ENCODE data around the gene RAB3IL1. TPM values are rescaled to one million over a fixed set of nuclear protein-coding genes. Genes with fewer than 3 reads are reported as not detected.

The RAB3IL1 gene
- total and polyA plus RNA-seq, 2 of the 13 experiments (the other 11 are each of a cell fraction or from before 2014, with no cell fraction given) = 1.2 to 2.0 TPM

DNA sequence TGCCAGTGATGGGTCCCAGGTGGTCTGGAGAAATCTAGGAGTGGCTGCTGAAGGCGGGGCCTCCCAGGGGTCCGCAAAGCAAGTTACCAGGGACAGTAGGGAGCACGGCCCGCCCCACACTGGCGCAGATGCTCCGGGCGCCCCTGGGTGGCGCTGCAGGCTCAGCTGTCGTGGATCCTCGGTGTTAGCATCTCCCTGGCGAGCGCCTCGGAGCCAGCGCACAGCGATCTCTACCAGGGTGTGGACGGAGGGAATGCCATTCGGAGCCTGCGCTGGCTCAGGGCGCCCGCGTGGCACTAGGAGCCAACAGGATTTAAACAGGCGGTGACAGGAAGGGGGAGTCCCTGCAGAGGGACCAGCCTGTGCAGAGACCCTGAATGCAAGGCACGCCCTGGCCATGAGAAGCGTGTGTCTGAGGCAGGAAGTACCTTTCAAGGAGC lies 46.2 kb downstream of the RAB3IL1 start (continued):
- TF ChIP-seq, protein P1, sequence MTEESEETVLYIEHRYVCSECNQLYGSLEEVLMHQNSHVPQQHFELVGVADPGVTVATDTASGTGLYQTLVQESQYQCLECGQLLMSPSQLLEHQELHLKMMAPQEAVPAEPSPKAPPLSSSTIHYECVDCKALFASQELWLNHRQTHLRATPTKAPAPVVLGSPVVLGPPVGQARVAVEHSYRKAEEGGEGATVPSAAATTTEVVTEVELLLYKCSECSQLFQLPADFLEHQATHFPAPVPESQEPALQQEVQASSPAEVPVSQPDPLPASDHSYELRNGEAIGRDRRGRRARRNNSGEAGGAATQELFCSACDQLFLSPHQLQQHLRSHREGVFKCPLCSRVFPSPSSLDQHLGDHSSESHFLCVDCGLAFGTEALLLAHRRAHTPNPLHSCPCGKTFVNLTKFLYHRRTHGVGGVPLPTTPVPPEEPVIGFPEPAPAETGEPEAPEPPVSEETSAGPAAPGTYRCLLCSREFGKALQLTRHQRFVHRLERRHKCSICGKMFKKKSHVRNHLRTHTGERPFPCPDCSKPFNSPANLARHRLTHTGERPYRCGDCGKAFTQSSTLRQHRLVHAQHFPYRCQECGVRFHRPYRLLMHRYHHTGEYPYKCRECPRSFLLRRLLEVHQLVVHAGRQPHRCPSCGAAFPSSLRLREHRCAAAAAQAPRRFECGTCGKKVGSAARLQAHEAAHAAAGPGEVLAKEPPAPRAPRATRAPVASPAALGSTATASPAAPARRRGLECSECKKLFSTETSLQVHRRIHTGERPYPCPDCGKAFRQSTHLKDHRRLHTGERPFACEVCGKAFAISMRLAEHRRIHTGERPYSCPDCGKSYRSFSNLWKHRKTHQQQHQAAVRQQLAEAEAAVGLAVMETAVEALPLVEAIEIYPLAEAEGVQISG (CRISPR knock-in tag; IDR thresholded peaks at IDR 0.05) = peak; percentile 37; the same call in 1 of the 2 replicates
- TF ChIP-seq JDP2 (CRISPR knock-in tag; IDR thresholded peaks at IDR 0.05; ENCODE audit: borderline replicate concordance) (no peak), HIVEP1 (CRISPR knock-in tag; IDR thresholded peaks at IDR 0.05) (no peak), GATA4 (IDR thresholded peaks at IDR 0.05; ENCODE audit: borderline replicate concordance, low read depth) (no peak), PHF21A (CRISPR knock-in tag; IDR thresholded peaks at IDR 0.05) (peak; percentile 42; the same call in 1 of the 2 replicates), IRF2 (CRISPR knock-in tag; IDR thresholded peaks at IDR 0.05) (0 out of 2 replicates have a peak, but pooled peaks have one; percentile 55), XRCC5 (optimal IDR thresholded peaks at IDR 0.05; ENCODE audit: low read length) (peak; percentile 89), KDM4B (CRISPR knock-in tag; IDR thresholded peaks at IDR 0.05) (no peak), GATAD2A (CRISPR knock-in tag; IDR thresholded peaks at IDR 0.05) (0 out of 2 replicates have a peak, but pooled peaks have one; percentile 45), ZNF777 (CRISPR knock-in tag; IDR thresholded peaks at IDR 0.05) (no peak), DNMT1 (CRISPR knock-in tag; IDR thresholded peaks at IDR 0.05) (0 out of 2 replicates have a peak, but pooled peaks have one; percentile 50), ZNF350 (CRISPR knock-in tag; IDR thresholded peaks at IDR 0.05; ENCODE audit: borderline replicate concordance, low read depth) (peak; percentile 30; the same call in 1 of the 2 replicates), ZSCAN31 (CRISPR knock-in tag; IDR thresholded peaks at IDR 0.05; ENCODE audit: low read depth) (0 out of 2 replicates have a peak, but pooled peaks have one; percentile 53), ZNF225 (CRISPR knock-in tag; IDR thresholded peaks at IDR 0.05) (peak; percentile 59; the same call in 1 of the 2 replicates), SP1 (IDR thresholded peaks at IDR 0.05) (no peak), SP1 (CRISPR knock-in tag; IDR thresholded peaks at IDR 0.05) (0 out of 2 replicates have a peak, but pooled peaks have one; percentile 33), ZNF768 (CRISPR knock-in tag; IDR thresholded peaks at IDR 0.05) (peak; percentile 60; the same call in 1 of the 2 replicates), SALL1 (CRISPR knock-in tag; IDR thresholded peaks at IDR 0.05) (peak; percentile 56), HOXA3 (CRISPR knock-in tag; IDR thresholded peaks at IDR 0.05) (0 out of 2 replicates have a peak, but pooled peaks have one; percentile 19), ZNF605 (CRISPR knock-in tag; IDR thresholded peaks at IDR 0.05) (peak; percentile 80), FOXA1 (IDR thresholded peaks at IDR 0.05) (no peak), FOXA1 (CRISPR knock-in tag; IDR thresholded peaks at IDR 0.05) (0 out of 2 replicates have a peak, but pooled peaks have one; percentile 19), SOX5 (CRISPR knock-in tag; IDR thresholded peaks at IDR 0.05; ENCODE audit: borderline replicate concordance) (0 out of 2 replicates have a peak, but pooled peaks have one; percentile 22), MAZ (IDR thresholded peaks at IDR 0.05; ENCODE audit: borderline replicate concordance, low read depth, low read length) (0 out of 2 replicates have a peak, but pooled peaks have one; percentile 49), MAZ (CRISPR knock-in tag; IDR thresholded peaks at IDR 0.05; ENCODE audit: low read depth) (peak; percentile 58; the same call in 1 of the 2 replicates), KDM5B (CRISPR knock-in tag; IDR thresholded peaks at IDR 0.05; ENCODE audit: borderline replicate concordance) (0 out of 2 replicates have a peak, but pooled peaks have one; percentile 39), MEIS2 (CRISPR knock-in tag; IDR thresholded peaks at IDR 0.05) (0 out of 2 replicates have a peak, but pooled peaks have one; percentile 36), XBP1 (CRISPR knock-in tag; IDR thresholded peaks at IDR 0.05) (no peak)
